HepG2 (cell line): ENCODE results near the gene CCM2. TPM values are rescaled to one million over a fixed set of nuclear protein-coding genes. Genes with fewer than 3 reads are reported as not detected.

Experiments used
- ATAC-seq: fragments of 200-7000 bp; cut with Tn5 transposase; 3 replicates; pipeline ENCODE4 v1.9.1; 2020; ENCODE audit warnings: mild to moderate bottlenecking, moderate library complexity
- BruUV-seq: library from RNA; stranded (reverse); fragments of 400-500 nt; replicated peaks from 2 replicates; lab custom pipeline; 2021; lab: Mats Ljungman, UMichigan
- CTCF ChIA-PET: fragments of 300-600 bp; formaldehyde crosslinking; extraction: SDS; loops from one replicate; lab custom pipeline; 2021; ENCODE audit warnings: low total read pairs, inconsistent platforms, low intra/inter-chr PET ratio; lab: Yijun Ruan, JAX
- POLR2A ChIA-PET: fragments of 350-600 bp; sonication (Branson Sonifier 250); formaldehyde crosslinking; loops from one replicate; lab custom pipeline; 2020; ENCODE audit warnings: antibody characterized with exemption, inconsistent platforms; lab: Yijun Ruan, JAX
- DNase-seq: peaks from one replicate; pipeline ENCODE4 v3.0.0-alpha.2; 2015; ENCODE audit warnings: low spot score
- FAIRE-seq: peaks from 3 replicates; lab custom pipeline; 2011; peaks lifted over from hg19 to GRCh38; lab: Jason Lieb, UNC
- H2AFZ ChIP-seq: one replicate; pipeline ENCODE4 v1.6.1; 2011; ENCODE audit warnings: low read length, inconsistent platforms
- H3K27ac ChIP-seq: fragments of 300-600 bp; 3 replicates; pipeline ENCODE4 v1.8.0; 2011; ENCODE audit warnings: mixed run types, mild to moderate bottlenecking, mixed read lengths, low read length, inconsistent platforms; ENCODE audit not compliant: insufficient read depth; ENCODE audit errors: extremely low read length
- H3K27me3 ChIP-seq, 2 experiments: fragments of 200-600 bp in 1 of 2; 2 replicates in 1 of 2; 3 replicates in 1 of 2; pipeline versions ENCODE4 v1.6.0 to v1.8.0; 2011; ENCODE audit warnings: low read length in 2 of 2, mild to moderate bottlenecking in 2 of 2, moderate library complexity in 2 of 2, inconsistent platforms in 1 of 2; ENCODE audit not compliant: insufficient read depth in 2 of 2, control insufficient read depth in 1 of 2
- H3K36me3 ChIP-seq, 2 experiments: fragments of 200-600 bp in 1 of 2; replicated peaks in 1 of 2; 2 replicates in 1 of 2; 3 replicates in 1 of 2; pipeline versions ENCODE4 v1.5.1 to v1.8.0; 2011; ENCODE audit warnings: low read length in 2 of 2, inconsistent platforms in 1 of 2; ENCODE audit not compliant: insufficient read depth in 2 of 2, control insufficient read depth in 1 of 2
- H3K4me1 ChIP-seq: 2 replicates; pipeline ENCODE4 v1.5.1; 2012; ENCODE audit warnings: low read length, inconsistent platforms; ENCODE audit not compliant: insufficient read depth
- H3K4me2 ChIP-seq: 2 replicates; pipeline ENCODE4 v1.6.0; 2011; ENCODE audit warnings: low read depth, low read length, inconsistent platforms
- H3K4me3 ChIP-seq, 3 experiments: fragments of 200-600 bp in 1 of 3; sonication (generic), shearing (Covaris generic) in 1 of 3; replicated peaks in 1 of 3; 2 replicates each; pipeline ENCODE4 v1.5.1; 2011 to 2016; ENCODE audit warnings: low read length in 3 of 3, inconsistent platforms in 2 of 3, low read depth in 2 of 3, mild to moderate bottlenecking in 2 of 3, control low read depth in 1 of 3, mixed read lengths in 1 of 3; ENCODE audit not compliant: insufficient read depth in 1 of 3
- H3K79me2 ChIP-seq: one replicate; pipeline ENCODE4 v1.6.1; 2011; ENCODE audit warnings: low read length, inconsistent platforms; ENCODE audit not compliant: insufficient read depth
- H3K9ac ChIP-seq: 2 replicates; pipeline ENCODE4 v1.6.0; 2011; ENCODE audit warnings: mild to moderate bottlenecking, low read depth, low read length, inconsistent platforms; ENCODE audit not compliant: insufficient read depth
- H3K9me3 ChIP-seq: 2 replicates; pipeline ENCODE4 v1.5.1; 2012; ENCODE audit warnings: mild to moderate bottlenecking, low read length
- H4K20me1 ChIP-seq: 2 replicates; pipeline ENCODE4 v1.6.0; 2011; ENCODE audit warnings: inconsistent platforms, mild to moderate bottlenecking, low read length, moderate library complexity; ENCODE audit not compliant: insufficient read depth
- FOSL2 ChIP-seq: sonication (generic); formaldehyde crosslinking; IDR thresholded peaks from 2 replicates; pipeline ENCODE4 v1.4.0; 2020; ENCODE audit warnings: missing genetic modification reagents
- HOMEZ ChIP-seq: IDR thresholded peaks from 2 replicates; pipeline ENCODE4 v1.6.1; 2016; ENCODE audit warnings: low read depth
- KLF11 ChIP-seq: IDR thresholded peaks from 2 replicates; pipeline ENCODE4 v1.6.1; 2016; ENCODE audit warnings: missing compliant biosample characterization
- ZBTB26 ChIP-seq: IDR thresholded peaks from 2 replicates; pipeline ENCODE4 v1.6.1; 2016; ENCODE audit warnings: missing compliant biosample characterization, missing genetic modification reagents, borderline replicate concordance
- ZFP37 ChIP-seq: sonication (generic); formaldehyde crosslinking; IDR thresholded peaks from 2 replicates; pipeline ENCODE4 v1.4.0; 2020; ENCODE audit warnings: missing genetic modification reagents, borderline replicate concordance
- ZNF512B ChIP-seq: sonication (generic); formaldehyde crosslinking; IDR thresholded peaks from 2 replicates; pipeline ENCODE4 v1.5.1; 2020; ENCODE audit warnings: missing genetic modification reagents, mild to moderate bottlenecking, borderline replicate concordance
- WGBS: methylation state at CpG from one replicate; pipeline ENCODE4 v1.1.6; 2017; ENCODE audit warnings: low lambda C conversion rate; 5-methylcytosine and 5-hydroxymethylcytosine counted together
- in situ Hi-C: cut with HindIII; loops from 2 replicates; pipeline ENCODE4 v1.10.0; 2017; ENCODE audit warnings: low pct_unique_long_range_greater_than_20kb; ENCODE audit not compliant: extremely low pct_ligation_motif_present
- intact Hi-C: fragments of 100-400 bp; cut with micrococcal nuclease; formaldehyde crosslinking; loops from one replicate; pipeline ENCODE4 v1.10.0; 2022; ENCODE audit not compliant: unreplicated experiment
- polyA plus RNA-seq, 8 experiments: library from polyadenylated mRNA; depleted of rRNA in 3 of 8; stranded (reverse) in 7 of 8; unstranded in 1 of 8; fragments of >200 nt; fragmentation: Illumina TruSeq in 4 of 8; extraction: Trizol in 4 of 8; gene quantifications; 2 replicates each; pipeline versions ENCODE4 v1.2.1 to v1.2.3, GENCODE V29; 2011 to 2016; ENCODE audit warnings: low read depth in 4 of 8, missing spikeins in 1 of 8, mixed read lengths in 1 of 8; ENCODE audit not compliant: insufficient read depth in 1 of 8
- total RNA-seq, 5 experiments: library from RNA; depleted of rRNA; stranded (reverse); fragments of >200 nt; fragmentation: Illumina TruSeq; extraction: Trizol; gene quantifications; 2 replicates each; pipeline ENCODE4 v1.2.3, GENCODE V29; 2016; ENCODE audit warnings: low read depth in 1 of 5
- TF ChIP-seq, protein P1 (sequence below): sonication (generic); formaldehyde crosslinking; IDR thresholded peaks from 2 replicates; pipeline ENCODE4 v1.4.0; 2020; ENCODE audit warnings: missing genetic modification reagents, borderline replicate concordance

The CCM2 gene
- total and polyA plus RNA-seq, 2 of the 13 experiments (the other 11 are each of a cell fraction or from before 2014, with no cell fraction given), result 13.7 to 15.8 TPM

- no peaks in the 10 kb centered on the region for H4K20me1 ChIP-seq
- H3K79me2 ChIP-seq, result no peaks in the 10 kb centered on the region
Observed at GRCh38 chr7:45057878-45058277, 57.9 kb downstream of the CCM2 start.

More at GRCh38 chr7:45057878-45058277, 57.9 kb downstream of the CCM2 start:
- no peaks in the 10 kb centered on the region; a peak in 1 of 5 replicates for H3K36me3 ChIP-seq
- in situ Hi-C loops (no loop called here), intact Hi-C loops (no loop called here)
- H3K4me2 ChIP-seq, result no peak overlapping the region
- no peaks in the 10 kb centered on the region for H3K9me3 ChIP-seq
- TF ChIP-seq HOMEZ, result peak; percentile 28; the same call in 1 of the 2 replicates
- TF ChIP-seq KLF11 (CRISPR knock-in tag), result no peak
- TF ChIP-seq, protein P1, sequence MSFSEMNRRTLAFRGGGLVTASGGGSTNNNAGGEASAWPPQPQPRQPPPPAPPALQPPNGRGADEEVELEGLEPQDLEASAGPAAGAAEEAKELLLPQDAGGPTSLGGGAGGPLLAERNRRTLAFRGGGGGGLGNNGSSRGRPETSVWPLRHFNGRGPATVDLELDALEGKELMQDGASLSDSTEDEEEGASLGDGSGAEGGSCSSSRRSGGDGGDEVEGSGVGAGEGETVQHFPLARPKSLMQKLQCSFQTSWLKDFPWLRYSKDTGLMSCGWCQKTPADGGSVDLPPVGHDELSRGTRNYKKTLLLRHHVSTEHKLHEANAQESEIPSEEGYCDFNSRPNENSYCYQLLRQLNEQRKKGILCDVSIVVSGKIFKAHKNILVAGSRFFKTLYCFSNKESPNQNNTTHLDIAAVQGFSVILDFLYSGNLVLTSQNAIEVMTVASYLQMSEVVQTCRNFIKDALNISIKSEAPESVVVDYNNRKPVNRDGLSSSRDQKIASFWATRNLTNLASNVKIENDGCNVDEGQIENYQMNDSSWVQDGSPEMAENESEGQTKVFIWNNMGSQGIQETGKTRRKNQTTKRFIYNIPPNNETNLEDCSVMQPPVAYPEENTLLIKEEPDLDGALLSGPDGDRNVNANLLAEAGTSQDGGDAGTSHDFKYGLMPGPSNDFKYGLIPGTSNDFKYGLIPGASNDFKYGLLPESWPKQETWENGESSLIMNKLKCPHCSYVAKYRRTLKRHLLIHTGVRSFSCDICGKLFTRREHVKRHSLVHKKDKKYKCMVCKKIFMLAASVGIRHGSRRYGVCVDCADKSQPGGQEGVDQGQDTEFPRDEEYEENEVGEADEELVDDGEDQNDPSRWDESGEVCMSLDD (CRISPR knock-in tag), result no peak
- 0 out of 2 replicates have a peak, but pooled peaks have one; percentile 52 for TF ChIP-seq ZBTB26 (CRISPR knock-in tag)
- no peak for TF ChIP-seq ZNF512B (CRISPR knock-in tag)
- TF ChIP-seq ZFP37 (CRISPR knock-in tag), result no peak
- 0 out of 2 replicates have a peak, but pooled peaks have one; percentile 27 for TF ChIP-seq FOSL2 (CRISPR knock-in tag)
- H3K27me3 ChIP-seq, result no peaks in the 10 kb centered on the region
- no peak overlapping the region for H3K27ac ChIP-seq
- H3K9ac ChIP-seq, result no peak overlapping the region
- H3K4me1 ChIP-seq, result no peaks in the 10 kb centered on the region
- H3K4me3 ChIP-seq, result no peak overlapping the region
- no TSS peak for BruUV-seq
- ChIA-PET POLR2A (no interaction called here), CTCF (no interaction called here)
- 83% methylated on average over 5 of the region's 5 CpGs for WGBS
- no peak overlapping the region for H2AFZ ChIP-seq
- DNase-seq (no peak), FAIRE-seq (no peak), ATAC-seq (no peak)
